Suprapubic skin (tissue), 4 donors: ENCODE results near the gene HESX1. TPM values are rescaled to one million over a fixed set of nuclear protein-coding genes. Genes with fewer than 3 reads are reported as not detected.

Experiments
- DNase-seq, 2 donors: peaks; one replicate each; pipeline ENCODE4 v3.0.0-alpha.2; 2019; ENCODE audit warnings: low spot score in 2 of 2
- H3K27ac ChIP-seq: fragments of 200-600 bp; sonication (generic); one replicate; pipeline ENCODE4 v1.5.1; 2019
- H3K27me3 ChIP-seq: fragments of 200-600 bp; sonication (generic); one replicate; pipeline ENCODE4 v1.5.1; 2019
- H3K36me3 ChIP-seq: fragments of 200-600 bp; sonication (generic); one replicate; pipeline ENCODE4 v1.5.1; 2019
- H3K4me1 ChIP-seq: fragments of 200-600 bp; sonication (generic); one replicate; pipeline ENCODE4 v1.5.1; 2019
- H3K4me3 ChIP-seq: fragments of 200-600 bp; sonication (generic); one replicate; pipeline ENCODE4 v1.5.1; 2019; ENCODE audit warnings: mild to moderate bottlenecking
- H3K9me3 ChIP-seq: fragments of 200-600 bp; sonication (generic); one replicate; pipeline ENCODE4 v1.5.1; 2019
- CTCF ChIP-seq, 2 donors: fragments of 200-600 bp in 1 of 2; fragments of 450-650 bp in 1 of 2; sonication (generic) in 1 of 2; IDR thresholded peaks; one replicate each; pipeline ENCODE4 v1.5.1; 2016 to 2019; ENCODE audit warnings: antibody characterized with exemption in 2 of 2, mild to moderate bottlenecking in 1 of 2, moderate library complexity in 1 of 2
- EP300 ChIP-seq: sonication (generic); formaldehyde crosslinking; IDR thresholded peaks from one replicate; pipeline ENCODE4 v1.6.1; 2017; ENCODE audit warnings: antibody characterized with exemption
- POLR2A ChIP-seq, 2 donors: fragments of 450-650 bp; IDR thresholded peaks; one replicate each; pipeline ENCODE4 v1.6.1; 2017; ENCODE audit warnings: antibody characterized with exemption in 2 of 2, mild to moderate bottlenecking in 2 of 2, moderate library complexity in 2 of 2
- POLR2AphosphoS5 ChIP-seq, 3 donors: sonication (generic); formaldehyde crosslinking; IDR thresholded peaks; one replicate each; pipeline ENCODE4 v1.6.1; 2017; ENCODE audit warnings: antibody characterized with exemption in 3 of 3
- WGBS: methylation state at CpG from one replicate; pipeline ENCODE4 v1.1.5; 2018; 5-methylcytosine and 5-hydroxymethylcytosine counted together
- total RNA-seq, 4 donors: library from RNA; depleted of rRNA; stranded (reverse); fragments of >200 nt; gene quantifications; one replicate each; pipeline ENCODE4 v1.1.0, GENCODE V29; 2016

HESX1 gene
- total RNA-seq, 4 donors from 2014 or later = 0.76 to 4.7 (median 0.89) TPM; not detected in 1

GRCh38 chr3:57168151-57168550 lies 31.6 kb downstream of the HESX1 start:
- Histone ChIP-seq H3K36me3 (no peaks in the 10 kb centered on the region), H3K27me3 (no peaks in the 10 kb centered on the region), H3K4me1 (peaks cover 26% of the 10 kb centered on the region), H3K9me3 (no peaks in the 10 kb centered on the region), H3K4me3 (no peak overlapping the region), H3K27ac (no peak overlapping the region)
- 67% methylated on average over 1 of the region's 2 CpGs for WGBS
- TF ChIP-seq POLR2A (IDR thresholded peaks at IDR 0.05) = no peak
- TF ChIP-seq EP300 = no peak
- no peak for TF ChIP-seq POLR2AphosphoS5 (IDR thresholded peaks at IDR 0.05)
- no peak for TF ChIP-seq CTCF (IDR thresholded peaks at IDR 0.05)
- DNase-seq = no peak

GRCh38 chr3:57166660-57167059 lies 33.1 kb downstream of the HESX1 start:
- Histone ChIP-seq H3K36me3 (no peaks in the 10 kb centered on the region), H3K9me3 (no peaks in the 10 kb centered on the region), H3K4me1 (peaks cover 32% of the 10 kb centered on the region), H3K4me3 (no peak overlapping the region), H3K27me3 (no peaks in the 10 kb centered on the region), H3K27ac (no peak overlapping the region)
- no peak for DNase-seq
- no peak for TF ChIP-seq POLR2AphosphoS5 (IDR thresholded peaks at IDR 0.05)
- WGBS = 77% methylated on average over 2 of the region's 2 CpGs

- TF ChIP-seq EP300 (no peak), POLR2AphosphoS5 (IDR thresholded peaks at IDR 0.05) (no peak), POLR2A (IDR thresholded peaks at IDR 0.05) (no peak), CTCF (IDR thresholded peaks at IDR 0.05) (no peak)
- DNase-seq = no peak
- peaks cover 41% of the 10 kb centered on the region for H3K4me1 ChIP-seq
- no peaks in the 10 kb centered on the region for H3K27me3 ChIP-seq
- H3K36me3 ChIP-seq = no peaks in the 10 kb centered on the region
- H3K27ac ChIP-seq = no peak overlapping the region
- peak overlapping the region; percentile 91 for H3K4me3 ChIP-seq
- 41% methylated on average over 4 of the region's 4 CpGs for WGBS
- H3K9me3 ChIP-seq = no peaks in the 10 kb centered on the region
Observed at GRCh38 chr3:57165641-57166040, 34.1 kb downstream of the HESX1 start.

GRCh38 chr3:57164657-57165573 lies 34.9 kb downstream of the HESX1 start, which contains the start of gene IL17RD:
IL17RD (minus strand) TSS chr3:57165353; CDS start chr3:57165286, 67 bp downstream.
- no peaks in the 10 kb centered on the region for H3K27me3 ChIP-seq
- WGBS = 0% methylated on average over 34 of the region's 98 CpGs
- peak; percentile 85 to 87 for DNase-seq
- no peak for TF ChIP-seq CTCF (IDR thresholded peaks at IDR 0.05)
- no peak for TF ChIP-seq POLR2AphosphoS5 (IDR thresholded peaks at IDR 0.05)
- no peak for TF ChIP-seq POLR2A (IDR thresholded peaks at IDR 0.05)
- no peak for TF ChIP-seq EP300
- peak within 1 kb of the TSS; percentile 30 for H3K27ac ChIP-seq
- H3K9me3 ChIP-seq = no peaks in the 10 kb centered on the region
- peaks cover 43% of the 10 kb centered on the region for H3K4me1 ChIP-seq
- peak within 1 kb of the TSS; percentile 91 for H3K4me3 ChIP-seq
- H3K36me3 ChIP-seq = no peaks in the 10 kb centered on the region

- Histone ChIP-seq H3K36me3 (no peaks in the 10 kb centered on the region), H3K4me1 (peaks cover 46% of the 10 kb centered on the region), H3K27me3 (no peaks in the 10 kb centered on the region), H3K4me3 (peak overlapping the region; percentile 91), H3K27ac (peak overlapping the region; percentile 30), H3K9me3 (no peaks in the 10 kb centered on the region)
- DNase-seq = no peak
- no peak for TF ChIP-seq POLR2A (IDR thresholded peaks at IDR 0.05)
- WGBS = 0% methylated on average over 14 of the region's 30 CpGs
Observed at GRCh38 chr3:57164217-57164656, 35.5 kb downstream of the HESX1 start.

GRCh38 chr3:57163751-57164150 lies 36.0 kb downstream of the HESX1 start:
- TF ChIP-seq CTCF (IDR thresholded peaks at IDR 0.05) (no peak), EP300 (no peak), POLR2A (IDR thresholded peaks at IDR 0.05) (no peak), POLR2AphosphoS5 (IDR thresholded peaks at IDR 0.05) (no peak)
- H3K4me1 ChIP-seq = peaks cover 49% of the 10 kb centered on the region

More at GRCh38 chr3:57163751-57164150, 36.0 kb downstream of the HESX1 start:
- H3K36me3 ChIP-seq = no peaks in the 10 kb centered on the region
- no peaks in the 10 kb centered on the region for H3K9me3 ChIP-seq
- WGBS = 23% methylated on average over 8 of the region's 8 CpGs
- no peaks in the 10 kb centered on the region for H3K27me3 ChIP-seq
- peak overlapping the region; percentile 30 for H3K27ac ChIP-seq
- DNase-seq = no peak
- H3K4me3 ChIP-seq = peak overlapping the region; percentile 91
